NCI-H748 (cell line): Measurements from ENCODE around the gene ADCY9.
A peak's percentile ranks its signal among the peaks of the same experiment; 100 is the strongest.
"Not testable (repeated sequence)": the region's sequence is repeated elsewhere in the genome, so short reads cannot be mapped to it uniquely, and the experiment has no call there.

Experiments
- DNase-seq: peaks from one replicate; lab custom pipeline; 2025; ENCODE audit not compliant: unreplicated experiment; lab: John Stamatoyannopoulos, UW

The ADCY9 gene

DNA sequence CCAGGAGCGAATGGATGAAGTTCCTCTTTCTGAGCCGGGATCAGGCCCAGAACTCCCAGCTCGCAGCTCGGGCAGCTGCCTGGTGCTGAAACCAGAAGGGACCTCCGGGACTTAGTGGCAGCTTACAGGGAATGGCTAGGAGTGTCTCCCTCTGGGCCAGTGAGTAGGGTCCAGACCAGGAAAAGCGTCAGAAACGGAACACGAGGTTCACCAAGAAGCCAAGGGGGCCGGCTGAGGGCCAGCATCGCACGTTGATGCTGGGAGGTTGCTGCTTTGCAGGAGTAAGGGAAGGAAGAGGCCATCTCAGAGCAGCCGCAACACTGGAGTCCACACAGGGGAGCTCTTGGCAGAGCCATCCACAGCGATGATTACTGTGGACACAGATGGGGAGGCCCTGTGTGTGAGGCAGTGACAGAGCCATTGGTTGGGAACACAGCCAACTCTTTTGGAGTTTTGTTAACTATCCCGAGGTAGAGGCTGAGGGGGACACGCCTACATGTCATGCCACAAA lies 161.8 kb downstream of the ADCY9 start:
- peak; percentile 34 for DNase-seq

DNA sequence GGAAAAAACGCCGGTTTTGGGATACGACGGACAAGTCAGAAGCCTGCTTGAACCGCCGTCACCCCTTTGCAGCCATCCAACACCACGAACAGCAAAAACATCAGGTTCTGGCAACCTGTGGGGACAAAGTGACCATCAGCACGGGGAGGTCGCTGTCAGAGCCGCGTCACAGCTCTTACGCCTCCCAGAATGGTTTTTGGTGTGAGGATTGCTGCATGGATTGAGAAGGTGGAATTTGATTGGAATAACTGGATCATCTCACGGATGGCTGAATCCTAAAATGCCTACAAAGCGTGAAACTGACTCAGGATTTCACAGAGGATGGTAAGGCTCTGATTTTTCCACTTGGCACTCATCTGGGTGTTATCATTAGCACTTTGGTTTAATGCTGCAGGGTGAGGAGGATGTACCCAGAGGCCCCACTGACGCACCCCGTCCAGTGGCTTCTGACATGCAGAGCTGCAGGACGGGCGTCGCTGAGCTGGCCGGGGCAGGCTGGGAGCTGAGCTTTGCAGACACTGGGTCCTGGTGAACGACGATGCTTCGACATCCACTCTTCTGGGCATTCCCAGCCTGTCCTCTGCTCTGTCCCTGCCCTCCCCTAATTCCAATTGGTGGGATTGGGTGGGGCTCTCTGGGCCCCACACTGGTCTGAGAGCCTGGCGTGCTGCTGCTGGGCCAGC lies 162.4 kb downstream of the ADCY9 start:
- no peak for DNase-seq

DNA sequence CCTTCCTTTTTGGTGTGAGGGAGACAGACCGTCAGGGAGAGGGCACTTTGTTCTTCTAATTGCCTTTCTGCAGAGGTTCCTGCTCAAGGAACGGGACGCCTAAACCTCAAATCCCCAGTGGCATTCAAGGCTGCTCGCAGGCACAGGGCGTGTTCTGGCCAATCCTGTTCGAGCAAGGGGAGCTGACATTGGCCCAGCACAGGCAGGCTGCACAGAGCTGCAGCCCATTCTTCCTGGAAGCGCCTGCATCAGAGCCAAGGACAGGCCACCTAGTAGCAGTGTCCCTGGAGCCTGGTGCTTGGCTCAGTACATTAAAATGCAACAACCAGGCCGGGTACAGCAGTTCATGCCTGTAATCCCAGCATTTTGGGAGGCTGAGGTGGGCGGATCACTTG lies 163.5 kb downstream of the ADCY9 start:
- DNase-seq: no peak

DNA sequence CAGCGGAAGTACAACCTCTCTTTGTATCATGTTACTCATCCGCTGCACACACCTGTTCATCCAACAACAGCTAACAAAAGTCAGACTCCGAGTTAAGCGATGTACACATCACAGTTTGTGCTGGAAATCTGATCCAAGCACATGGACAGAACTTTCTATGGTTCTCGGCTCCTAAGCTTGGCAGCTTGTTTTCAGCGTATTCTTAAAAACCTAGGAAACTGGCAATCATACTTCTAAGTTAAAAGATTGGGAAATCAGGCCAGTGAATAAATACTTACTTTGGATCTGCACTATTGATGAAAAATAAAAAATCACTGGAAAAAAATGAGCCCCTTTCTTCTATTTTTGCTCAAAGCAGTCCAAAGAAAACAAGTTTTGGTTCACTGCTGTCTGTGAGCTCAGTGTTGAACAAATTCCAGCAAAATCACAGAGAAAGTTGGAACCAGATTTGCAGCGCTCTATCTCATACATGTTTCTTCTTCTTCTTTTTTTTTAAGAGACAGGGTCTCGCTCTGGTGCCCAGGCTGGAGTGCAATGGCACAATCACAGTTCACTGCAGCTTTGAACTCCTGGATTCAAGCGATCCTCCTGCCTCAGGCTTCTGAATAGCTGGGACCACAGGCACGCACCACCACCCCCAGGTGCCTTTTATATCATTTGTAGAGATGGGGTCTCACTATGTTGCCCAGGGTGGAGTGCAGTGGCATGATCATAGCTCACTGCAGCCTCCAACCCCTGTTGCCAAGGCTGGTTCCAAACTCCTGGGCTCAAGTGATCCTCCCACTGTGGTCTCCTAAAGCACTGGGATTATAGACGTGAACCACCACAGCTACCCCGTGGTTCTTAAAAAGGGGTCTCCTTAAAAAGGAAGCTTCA lies 164.1 kb downstream of the ADCY9 start:
- DNase-seq: peak; percentile 76

DNA sequence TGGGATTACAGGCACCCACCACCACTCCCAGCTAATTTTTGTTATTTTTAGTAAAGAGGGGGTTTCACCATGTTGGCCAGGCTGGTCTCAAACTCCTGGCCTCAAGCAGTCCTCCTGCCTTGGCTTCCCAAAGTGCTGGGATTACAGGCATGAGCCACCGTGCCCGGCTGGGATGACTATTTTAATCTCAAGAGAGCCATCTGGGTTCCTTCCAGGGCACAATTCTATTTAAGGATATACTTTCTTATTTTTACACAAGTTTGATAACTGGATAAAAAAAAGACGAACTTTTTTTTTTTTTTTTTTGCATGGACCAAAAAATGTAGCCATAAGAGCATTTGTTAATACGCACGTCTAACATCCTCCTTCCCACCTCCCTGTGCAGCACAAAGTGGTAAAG lies 164.9 kb downstream of the ADCY9 start:
- DNase-seq: not testable (repeated sequence)

DNA sequence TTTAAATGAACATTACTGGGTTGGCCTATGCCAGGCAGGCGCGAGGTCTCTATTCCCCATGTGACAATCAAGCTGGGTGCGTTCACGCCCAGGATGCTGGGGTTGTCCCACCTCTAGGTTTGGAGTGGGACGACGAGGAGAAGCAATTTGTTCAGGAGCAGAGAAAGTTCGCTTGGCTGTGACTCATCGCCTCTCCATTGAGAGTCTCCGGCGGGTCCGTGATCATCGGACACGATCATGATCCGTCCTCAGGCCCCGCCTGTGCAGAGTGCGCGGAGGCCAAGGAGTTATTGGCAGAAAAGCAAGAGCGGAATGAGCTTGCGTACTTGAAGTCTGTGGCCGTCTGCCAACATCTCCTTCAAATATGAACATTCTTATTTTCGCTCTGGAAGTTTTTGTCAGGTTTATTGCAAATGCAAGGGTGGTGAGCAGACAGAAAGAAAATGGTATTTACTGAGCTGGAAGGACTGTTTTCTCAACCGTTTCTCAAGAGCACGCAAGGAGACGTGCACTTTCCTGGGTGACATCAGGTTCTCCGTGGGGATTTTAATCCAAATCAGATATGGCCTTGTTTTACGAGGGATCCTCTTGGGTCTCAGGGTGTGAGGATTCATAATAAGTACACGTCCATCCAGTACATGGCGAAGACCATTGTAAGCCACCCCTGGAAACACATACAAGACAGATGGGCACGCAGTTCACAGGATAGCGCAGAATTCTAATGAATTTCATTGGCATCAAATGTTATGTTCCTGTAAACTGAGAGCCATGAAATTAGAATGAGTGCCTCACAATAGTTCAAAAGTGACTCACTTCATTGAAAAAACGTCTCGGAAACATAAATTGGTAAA lies 165.7 kb downstream of the ADCY9 start:
- no peak for DNase-seq

DNA sequence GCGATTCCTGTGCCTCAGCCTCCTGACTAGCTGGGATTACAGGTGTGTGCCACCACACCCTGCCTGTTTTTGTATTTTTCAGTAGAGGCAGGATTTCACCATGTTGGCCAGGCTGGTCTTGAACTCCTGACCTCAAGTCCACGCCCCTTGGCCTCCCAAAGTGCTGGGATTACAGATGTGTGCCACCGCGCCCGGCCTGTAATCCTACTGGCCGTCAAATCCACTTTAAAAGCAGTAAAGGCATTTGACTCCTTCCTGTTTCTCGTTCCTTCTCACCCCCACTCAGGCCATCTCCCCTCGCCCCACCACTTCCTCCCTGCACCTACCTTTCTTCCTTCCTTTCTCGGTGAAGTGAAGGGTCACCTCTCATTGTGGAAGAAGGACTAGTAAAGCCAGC lies 166.3 kb downstream of the ADCY9 start:
- DNase-seq: no peak

DNA sequence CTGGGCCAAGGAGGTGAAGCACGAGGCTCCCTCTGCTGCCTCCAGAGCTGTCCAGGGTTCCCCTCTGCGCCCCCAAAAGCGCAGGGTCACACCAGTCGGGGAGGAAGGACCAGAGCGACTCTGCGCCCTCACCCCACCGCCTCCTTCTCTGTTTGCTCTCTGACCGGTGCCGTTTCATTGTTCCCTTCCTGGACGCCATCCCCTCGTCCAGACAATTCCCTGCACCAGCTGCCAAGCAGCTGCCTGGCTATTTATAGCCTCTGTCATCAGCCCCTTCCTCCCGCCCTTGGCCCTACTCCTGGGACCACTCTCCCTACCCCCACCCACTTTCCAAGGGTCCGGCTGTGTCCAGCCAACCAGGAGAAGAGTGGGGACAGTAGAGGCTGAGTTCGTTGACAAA lies 167.0 kb downstream of the ADCY9 start:
- DNase-seq: peak; percentile 74

DNA sequence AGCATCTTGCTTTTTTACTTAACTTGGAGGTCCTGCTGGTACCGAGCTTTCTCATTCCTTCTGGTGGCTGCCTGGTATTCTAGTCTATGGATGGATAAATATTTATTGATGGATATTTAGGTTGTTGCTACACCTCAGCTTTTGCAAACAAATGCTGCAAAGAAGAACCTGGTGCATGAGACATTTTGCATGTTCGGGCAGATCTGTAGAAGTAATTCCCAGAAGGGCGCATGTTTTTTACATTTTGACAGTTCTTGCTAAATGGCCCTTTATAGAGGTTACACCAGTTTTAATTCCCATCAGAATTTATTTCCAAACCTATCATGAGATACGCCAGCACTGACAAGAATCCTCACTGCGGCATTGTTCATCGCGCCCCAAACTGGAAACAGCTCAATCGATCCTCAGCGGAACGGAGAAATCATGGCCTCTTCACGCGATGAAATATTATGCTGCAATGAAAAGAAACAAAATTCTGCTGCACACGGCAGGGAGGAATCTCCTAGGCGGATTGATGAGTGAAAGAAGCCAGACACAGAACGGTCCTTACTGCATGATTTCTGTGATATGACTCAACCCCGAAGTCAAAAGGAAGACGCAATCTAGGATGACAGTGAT lies 167.8 kb downstream of the ADCY9 start:
- DNase-seq: no peak

DNA sequence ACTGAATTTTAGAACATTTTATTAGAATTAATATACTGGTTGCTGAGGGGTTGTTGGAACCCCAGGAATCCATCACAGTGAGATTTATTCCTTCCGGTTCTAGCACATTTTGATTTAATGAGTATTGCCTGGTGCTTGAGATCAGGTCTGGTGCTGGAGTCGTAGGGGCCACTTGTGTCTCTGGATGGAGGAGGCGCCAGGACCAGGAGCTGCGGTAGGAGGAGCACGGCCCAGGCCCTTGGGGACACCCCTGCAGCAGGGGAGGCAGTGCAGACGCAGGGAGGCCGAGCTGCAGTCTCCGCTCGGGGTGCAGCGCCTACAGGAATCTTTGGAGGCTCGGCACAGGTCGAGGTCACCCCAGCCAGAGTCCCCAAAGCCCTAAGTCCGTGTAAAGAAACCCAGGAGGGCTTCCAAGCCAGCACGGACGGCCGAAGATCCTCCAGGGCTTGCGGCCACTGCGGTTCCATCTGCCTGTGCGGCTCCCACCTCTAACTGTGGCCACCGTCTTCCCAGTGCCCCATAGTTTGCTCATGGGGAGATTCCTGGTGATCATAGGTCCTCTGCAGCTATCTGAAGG lies 169.6 kb downstream of the ADCY9 start:
- DNase-seq: no peak

DNA sequence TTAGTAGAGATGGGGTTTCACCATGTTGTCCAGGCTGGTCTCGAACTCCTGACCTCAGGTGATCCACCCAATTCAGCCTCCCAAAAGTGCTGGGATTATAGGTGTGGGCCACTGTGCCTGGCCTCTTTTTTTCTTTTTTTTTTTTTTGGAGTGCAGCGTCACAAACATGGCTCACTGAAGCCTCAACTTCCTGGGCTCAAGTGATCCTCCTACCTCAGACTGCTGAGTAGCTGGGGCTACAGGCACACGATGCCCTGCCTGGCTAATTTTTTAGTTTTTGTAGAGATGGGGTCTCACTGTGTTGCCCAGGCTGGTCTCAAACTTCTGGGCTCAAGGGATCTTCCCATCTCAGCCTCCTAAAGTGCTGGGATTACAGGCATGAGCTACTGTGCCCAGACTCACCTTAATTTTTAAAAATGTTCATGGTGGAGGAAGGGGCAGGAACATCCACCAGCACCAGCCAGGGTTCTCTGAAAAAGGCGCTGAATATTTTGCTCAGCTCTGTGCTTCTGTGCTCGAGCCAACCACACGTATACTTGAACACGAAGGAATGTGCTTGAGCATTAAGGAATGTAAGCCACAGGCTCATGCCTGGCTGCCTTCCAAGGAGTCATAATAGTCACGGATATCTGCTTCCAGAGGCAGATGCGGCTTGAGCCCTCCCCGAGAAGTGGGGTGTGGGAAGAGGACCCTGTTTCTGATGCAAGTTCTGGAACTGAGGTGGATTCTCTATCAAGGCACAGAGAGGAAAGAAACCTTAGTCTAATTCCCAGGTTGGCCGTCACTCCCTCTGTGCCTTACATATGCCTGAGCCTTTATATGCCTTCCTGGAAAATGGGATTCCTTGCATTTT lies 170.3 kb downstream of the ADCY9 start:
- no peak for DNase-seq

DNA sequence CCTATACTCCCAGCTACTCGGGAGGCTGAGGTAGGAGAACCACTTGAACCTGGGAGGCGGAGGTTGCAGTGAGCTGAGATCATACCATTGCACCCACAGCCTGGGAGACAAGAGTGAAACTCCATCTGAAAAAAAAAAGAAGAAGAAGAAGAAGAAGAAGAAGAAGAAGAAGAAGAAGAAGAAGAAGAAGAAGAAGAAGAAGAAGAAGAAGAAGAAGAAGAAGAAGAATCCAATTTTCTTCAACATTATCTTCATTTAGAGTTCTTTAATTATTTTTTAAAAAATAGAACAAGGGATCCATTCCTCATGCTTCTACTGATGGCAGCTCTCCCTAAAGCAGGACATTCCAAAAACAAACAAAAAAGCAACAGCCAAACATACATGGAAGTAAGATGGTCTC lies 171.8 kb downstream of the ADCY9 start:
- DNase-seq: not testable (repeated sequence)

DNA sequence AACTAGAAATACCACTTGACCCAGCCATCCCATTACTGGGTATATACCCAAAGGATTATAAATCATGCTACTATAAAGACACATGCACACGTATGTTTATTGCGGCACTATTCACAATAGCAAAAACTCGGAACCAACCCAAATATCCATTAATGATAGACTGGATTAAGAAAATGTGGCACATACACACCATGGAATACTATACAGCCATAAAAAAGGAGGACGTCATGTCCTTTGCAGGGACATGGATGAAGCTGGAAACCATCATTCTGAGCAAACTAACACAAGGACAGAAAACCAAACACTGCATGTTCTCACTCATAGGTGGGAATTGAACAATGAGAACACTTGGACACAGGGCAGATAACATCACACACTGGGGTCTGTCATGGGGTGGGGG lies 174.1 kb downstream of the ADCY9 start:
- DNase-seq: not testable (repeated sequence)

DNA sequence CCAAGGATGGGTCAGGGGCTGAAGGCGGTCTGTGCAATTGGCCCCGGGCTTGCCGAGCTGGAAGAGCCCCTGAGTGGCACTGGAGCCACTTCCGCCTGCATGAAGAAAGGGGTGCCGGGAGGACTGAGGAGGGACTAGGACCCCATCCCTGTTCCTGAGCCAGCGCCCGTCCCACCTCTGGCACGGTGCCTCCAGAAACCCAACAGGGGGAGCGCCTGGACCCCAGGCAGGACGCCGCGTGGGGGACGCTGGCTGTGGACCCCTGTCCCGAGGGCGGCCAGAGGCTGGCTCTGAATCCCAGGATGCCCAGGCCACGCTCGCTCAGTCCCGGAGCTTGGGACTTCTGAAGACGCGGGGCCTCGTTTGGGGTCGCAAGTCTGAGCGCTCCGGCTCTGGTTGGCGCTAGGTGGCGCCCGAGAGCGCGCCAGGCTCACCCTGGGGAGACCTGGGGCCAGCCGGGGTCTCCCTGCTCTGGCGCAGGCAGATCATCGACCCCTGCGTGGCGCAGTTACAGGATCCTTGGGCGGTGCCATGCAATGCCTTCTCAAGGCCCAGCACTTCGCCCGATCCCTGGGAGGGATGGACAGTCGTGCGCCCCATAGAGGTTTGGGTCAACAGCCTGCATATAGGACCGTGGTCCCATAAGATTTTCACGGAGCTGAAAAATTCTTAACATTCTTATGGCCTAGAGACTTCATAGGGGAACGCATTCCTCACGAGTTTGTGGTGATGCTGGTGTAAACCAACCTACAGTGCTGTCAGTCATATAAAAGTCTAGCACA lies 177.2 kb downstream of the ADCY9 start:
- DNase-seq: peak; percentile 57

DNA sequence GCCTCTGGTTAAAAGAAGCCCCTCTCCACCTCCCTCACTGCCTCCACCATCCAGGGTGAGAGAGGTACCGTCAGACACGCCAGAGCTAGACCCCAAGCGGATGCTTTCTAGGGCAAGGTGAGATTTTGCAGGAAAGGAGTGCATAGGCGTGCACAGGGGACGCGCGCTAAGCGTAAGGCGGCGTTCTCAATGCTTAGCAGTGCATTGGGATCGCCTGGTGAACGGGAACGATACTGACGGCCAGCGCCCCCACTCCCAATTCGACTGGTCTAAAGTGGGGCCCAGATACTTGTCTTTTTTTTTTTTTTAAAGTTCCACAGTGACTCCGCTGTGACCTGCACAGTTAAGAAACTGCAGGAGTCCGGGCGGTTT lies 177.8 kb downstream of the ADCY9 start:
- DNase-seq: no peak

DNA sequence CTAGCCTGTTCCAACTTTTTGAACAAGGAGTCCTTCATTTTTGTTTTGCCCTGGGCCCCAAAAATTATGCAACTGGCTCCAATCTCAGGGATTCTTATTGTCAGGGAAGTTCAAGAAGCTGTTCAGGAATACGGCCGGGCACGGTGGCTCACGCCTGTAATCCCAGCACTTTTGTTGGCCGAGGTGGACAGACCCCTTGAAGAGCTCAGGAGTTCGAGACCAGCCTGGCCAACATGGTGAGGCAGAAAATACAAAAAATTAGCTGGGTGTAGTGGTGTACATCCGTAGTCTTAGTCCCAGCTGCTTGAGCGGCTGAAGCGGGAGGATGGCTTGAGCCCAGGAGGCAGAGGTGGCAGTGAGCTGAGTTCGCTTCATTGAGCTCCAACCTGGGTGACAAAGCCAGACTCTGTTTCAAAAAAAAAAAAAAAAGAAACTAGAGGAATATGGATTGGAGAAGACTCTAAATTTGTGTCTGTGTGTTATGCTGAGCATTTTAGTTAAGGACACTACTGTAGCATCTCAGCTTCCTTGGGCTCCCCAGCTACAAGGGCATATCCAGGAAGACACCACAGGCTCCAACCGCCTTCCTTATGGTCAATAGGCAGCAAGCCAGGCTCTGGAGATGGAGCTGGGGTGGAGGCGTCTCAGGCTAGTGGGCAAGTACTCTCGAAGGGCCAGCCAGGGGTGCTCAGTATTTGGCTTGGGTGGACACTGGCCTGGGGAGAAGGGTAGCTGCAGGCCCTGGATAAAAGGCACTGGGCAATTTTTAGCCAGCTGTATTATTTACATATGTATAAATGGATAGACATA lies 179.0 kb downstream of the ADCY9 start:
- no peak for DNase-seq

DNA sequence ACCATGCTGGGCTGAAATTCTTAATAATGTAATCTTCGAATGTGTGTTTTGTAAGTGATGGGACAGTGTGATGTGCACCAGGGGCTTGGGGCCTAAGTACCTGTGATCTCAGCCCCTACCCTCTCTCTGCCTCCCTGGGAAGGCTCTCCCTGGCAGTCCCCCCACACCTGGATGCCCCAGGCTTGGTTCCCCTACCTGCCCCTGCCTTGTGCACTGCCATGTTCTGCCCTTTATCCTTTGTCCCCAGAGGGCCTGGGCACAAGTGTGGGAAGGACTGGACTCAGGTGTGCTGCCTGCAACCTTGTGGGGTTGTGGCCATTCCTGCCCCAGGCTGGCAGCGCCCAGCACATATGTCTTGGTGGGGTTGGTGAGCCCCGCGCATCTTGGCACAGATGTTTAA lies 180.3 kb downstream of the ADCY9 start:
- no peak for DNase-seq
